Panc1 (cell line): Measurements from ENCODE around the gene CALCR.

ENCODE experiments used
- CTCF ChIP-seq: fragments of 450-650 bp; IDR thresholded peaks from 2 replicates; pipeline ENCODE4 v1.5.1; 2017; ENCODE audit warnings: mild to moderate bottlenecking
- POLR2AphosphoS5 ChIP-seq: IDR thresholded peaks from 2 replicates; pipeline ENCODE4 v1.6.1; 2012; ENCODE audit warnings: mild to moderate bottlenecking, low read depth, low read length, moderate library complexity
- REST ChIP-seq, 2 experiments: IDR thresholded peaks; 2 replicates each; pipeline ENCODE4 v1.6.1; 2011 to 2012; ENCODE audit warnings: low read depth in 2 of 2, control low read depth in 1 of 2, low read length in 1 of 2, mild to moderate bottlenecking in 1 of 2, moderate library complexity in 1 of 2; ENCODE audit not compliant: insufficient read depth in 1 of 2

GRCh38 chr7:93620057-93620456 lies 45.5 kb upstream of the CALCR start:
- TF ChIP-seq POLR2AphosphoS5: no peak
- TF ChIP-seq CTCF: no peak
- TF ChIP-seq REST (IDR thresholded peaks at IDR 0.05; ENCODE audit: insufficient read depth in 1 of 2, low read depth in 2 of 2, low read length in 1 of 2): no peak
